ACC112 (cell line): ENCODE measurements around the gene PRDX2.
A peak's percentile ranks its signal among the peaks of the same experiment; 100 is the strongest.
"Not testable (repeated sequence)": the region's sequence is repeated elsewhere in the genome, so short reads cannot be mapped to it uniquely, and the experiment has no call there.

Source experiments
- H2AFZ ChIP-seq: fragments of 200-600 bp; sonication (generic); one replicate; pipeline ENCODE4 v1.6.0; 2017; ENCODE audit warnings: antibody characterized with exemption, low read length; ENCODE audit not compliant: unreplicated experiment
- H3K27ac ChIP-seq: fragments of 200-600 bp; sonication (generic); 2 replicates; pipeline ENCODE4 v1.5.1; 2014; ENCODE audit warnings: low read depth, mild to moderate bottlenecking, antibody characterized with exemption, low read length, moderate library complexity
- H3K27me3 ChIP-seq: fragments of 200-600 bp; sonication (generic); 2 replicates; pipeline ENCODE4 v1.6.1; 2014; ENCODE audit warnings: mild to moderate bottlenecking, antibody characterized with exemption, low read length, moderate library complexity, mixed read lengths; ENCODE audit not compliant: insufficient read depth
- H3K36me3 ChIP-seq: fragments of 200-600 bp; sonication (generic); 2 replicates; pipeline ENCODE4 v1.6.1; 2016; ENCODE audit warnings: mild to moderate bottlenecking, antibody characterized with exemption, low read length, moderate library complexity, mixed read lengths; ENCODE audit not compliant: insufficient read depth
- H3K4me1 ChIP-seq: fragments of 200-600 bp; sonication (generic); one replicate; pipeline ENCODE4 v1.6.1; 2016; ENCODE audit warnings: low read length, mixed read lengths; ENCODE audit not compliant: insufficient read depth, unreplicated experiment, control insufficient read depth
- H3K4me3 ChIP-seq: fragments of 200-600 bp; sonication (generic); 2 replicates; pipeline ENCODE4 v1.5.1; 2014; ENCODE audit warnings: mild to moderate bottlenecking, low read depth, low read length
- H3K79me2 ChIP-seq: fragments of 200-600 bp; sonication (generic); one replicate; pipeline ENCODE4 v1.6.0; 2016; ENCODE audit warnings: low read length; ENCODE audit not compliant: control insufficient read depth, unreplicated experiment, insufficient read depth

Gene PRDX2

DNA sequence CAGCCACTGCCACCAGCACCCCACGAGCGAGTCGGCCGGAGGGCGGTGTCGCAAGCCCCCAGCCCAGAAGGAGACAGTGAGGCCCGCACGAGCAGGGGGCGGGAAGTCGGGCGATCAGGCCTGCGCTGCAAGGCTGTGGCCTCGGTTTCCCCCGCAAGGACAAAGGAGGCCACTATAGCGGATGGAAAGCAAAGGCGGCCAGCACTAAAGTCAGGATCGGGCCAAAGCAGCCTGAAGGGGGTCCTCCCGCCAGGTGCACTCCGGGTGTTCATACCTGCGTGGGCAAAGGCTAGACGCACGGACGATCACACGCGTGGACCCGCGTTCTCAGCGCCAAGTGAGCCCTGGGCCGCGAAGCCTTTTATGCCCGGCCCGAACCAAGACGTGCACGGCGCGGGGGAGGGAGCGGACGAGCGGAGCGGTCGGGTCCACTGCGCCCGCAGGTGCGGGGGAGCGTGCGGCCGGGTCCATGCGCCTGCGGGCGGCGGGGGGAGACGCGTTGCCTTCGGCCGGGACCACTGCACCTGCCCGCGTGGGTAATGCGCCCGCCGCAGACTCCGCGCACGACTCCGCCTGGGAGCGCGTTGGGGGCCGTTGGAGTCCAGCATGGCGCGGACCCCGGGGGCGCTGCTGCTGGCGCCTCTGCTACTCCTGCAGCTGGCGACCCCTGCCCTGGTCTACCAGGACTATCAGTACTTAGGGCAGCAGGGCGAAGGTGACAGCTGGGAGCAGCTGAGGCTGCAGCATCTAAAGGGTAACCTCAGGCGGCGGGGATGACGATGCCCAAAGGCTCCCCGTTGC is at the start of gene PRDX2, which contains the start of gene THSD8:
Gene PRDX2 (minus strand): TSS at position 335 of the 801 bp plus-strand sequence. CDS start 539 bp downstream, outside the sequence.
Gene THSD8 (plus strand): TSS at position 604 of the 801 bp plus-strand sequence. CDS start 3 bp downstream, at position 607.
- Histone ChIP-seq H2AFZ (peak within 1 kb of the TSS; percentile 87), H3K79me2 (peaks cover 14% of the 10 kb centered on the region), H3K36me3 (no peaks in the 10 kb centered on the region), H3K4me1 (peaks cover 5% of the 10 kb centered on the region), H3K27ac (no peak within 1 kb of the TSS), H3K4me3 (peak within 1 kb of the TSS; percentile 98), H3K27me3 (no peaks in the 10 kb centered on the region)

DNA sequence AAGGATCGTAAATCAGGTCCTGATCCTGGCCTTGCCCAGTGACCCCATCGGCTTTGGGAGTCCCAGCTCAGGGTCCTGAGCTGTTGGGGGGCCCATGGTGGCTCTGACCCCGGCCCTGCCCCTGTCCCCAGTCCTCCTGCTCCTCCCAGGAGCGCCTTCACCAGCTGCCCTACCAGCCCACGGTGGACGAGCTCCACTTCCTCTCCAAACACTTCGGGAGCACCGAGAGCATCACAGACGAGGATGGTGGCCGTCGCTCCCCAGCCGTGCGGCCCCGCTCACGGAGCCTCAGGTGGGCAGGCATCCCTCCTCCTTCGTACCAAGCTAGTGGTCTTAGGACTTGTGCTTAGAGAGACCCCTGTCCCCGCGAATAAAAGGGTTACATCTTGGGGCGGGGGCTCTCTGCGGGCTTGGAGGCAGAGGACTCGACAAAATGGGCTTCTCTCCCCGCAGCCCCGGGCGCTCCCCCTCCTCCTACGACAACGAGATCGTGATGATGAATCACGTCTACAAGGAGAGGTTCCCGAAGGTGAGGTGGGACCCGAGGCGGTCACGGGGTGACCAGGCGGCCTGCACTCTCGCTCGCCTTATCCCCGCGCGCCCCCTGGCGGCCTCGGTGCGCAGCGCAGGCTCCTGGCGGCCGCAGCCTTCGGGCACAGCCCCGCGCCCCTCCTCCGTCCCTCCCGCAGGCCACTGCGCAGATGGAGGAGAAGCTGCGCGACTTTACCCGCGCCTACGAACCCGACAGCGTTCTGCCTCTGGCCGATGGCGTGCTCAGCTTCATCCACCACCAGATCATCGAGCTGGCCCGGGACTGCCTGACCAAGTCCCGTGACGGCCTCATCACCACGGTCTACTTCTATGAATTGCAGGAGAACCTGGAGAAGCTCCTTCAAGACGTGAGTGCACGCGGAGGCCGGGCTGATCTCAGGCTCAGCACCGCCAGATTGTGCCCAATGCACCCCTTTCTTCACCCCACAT is 45.8 kb upstream of the PRDX2 start:
- H3K27ac ChIP-seq: no peak overlapping the region
- H3K36me3 ChIP-seq: no peaks in the 10 kb centered on the region
- H3K4me1 ChIP-seq: peaks cover 2% of the 10 kb centered on the region
- H2AFZ ChIP-seq: no peak overlapping the region
- peak overlapping the region; percentile 59 for H3K4me3 ChIP-seq
- H3K27me3 ChIP-seq: no peaks in the 10 kb centered on the region
- H3K79me2 ChIP-seq: no peaks in the 10 kb centered on the region

DNA sequence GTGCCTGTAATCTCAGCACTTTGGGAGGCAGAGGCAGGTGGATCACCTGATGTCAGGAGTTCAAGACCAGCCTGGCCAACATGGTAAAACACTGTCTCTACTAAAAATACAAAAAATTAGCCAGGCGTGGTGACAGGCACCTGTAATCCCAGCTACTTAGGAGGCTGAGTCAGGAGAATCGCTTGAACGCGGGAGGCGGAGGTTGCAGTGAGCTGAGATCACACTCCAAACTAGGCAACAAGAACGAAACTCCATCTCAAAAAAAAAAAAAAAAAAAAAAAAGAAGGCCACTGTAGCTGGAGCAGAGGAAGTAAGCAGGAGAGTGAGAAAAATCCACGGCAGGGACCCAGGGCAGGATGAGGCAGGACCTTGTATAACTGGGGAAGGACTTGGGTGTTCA is 45.0 kb upstream of the PRDX2 start:
- H3K4me3 ChIP-seq, H3K27ac ChIP-seq, H2AFZ ChIP-seq, H3K4me1 ChIP-seq, H3K36me3 ChIP-seq, H3K27me3 ChIP-seq, H3K79me2 ChIP-seq: not testable (repeated sequence)

DNA sequence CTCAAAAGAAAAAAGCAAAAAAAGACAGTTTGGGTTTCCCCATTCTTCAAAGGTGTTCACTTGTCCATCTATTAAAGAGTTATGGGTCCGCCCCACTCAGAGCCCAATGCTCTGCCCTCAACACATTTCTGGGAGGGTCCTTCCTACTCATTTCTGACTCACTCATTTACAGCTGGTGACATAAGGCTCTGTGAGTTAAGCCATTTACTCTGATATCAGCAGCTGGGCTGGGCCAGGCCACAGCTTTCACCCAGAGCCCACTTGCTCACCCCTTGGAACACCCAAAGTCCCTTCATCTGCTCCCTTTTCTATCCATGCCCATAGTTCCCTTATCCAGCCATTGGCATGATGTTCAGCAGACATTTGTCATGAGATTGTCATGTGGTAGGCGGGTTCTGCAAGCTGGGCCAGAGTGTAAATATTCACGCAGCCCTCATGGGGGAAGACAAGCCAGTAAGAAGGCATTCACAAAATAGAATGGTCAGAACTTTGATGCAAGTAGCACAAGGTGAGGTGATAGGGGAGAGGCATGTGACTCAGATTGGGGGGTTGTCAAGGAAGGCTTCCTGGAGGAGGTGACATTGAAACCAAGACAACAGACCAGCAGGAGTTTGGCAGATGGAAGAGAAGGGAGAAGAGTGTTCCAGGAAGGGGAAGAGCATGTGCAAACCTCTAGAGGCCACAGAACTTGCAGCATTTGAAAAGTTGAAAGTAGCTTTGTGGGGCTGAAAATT is 42.6 kb upstream of the PRDX2 start:
- Histone ChIP-seq H3K4me1 (peaks cover 2% of the 10 kb centered on the region), H3K27me3 (peaks cover 16% of the 10 kb centered on the region), H3K27ac (no peak overlapping the region), H3K36me3 (no peaks in the 10 kb centered on the region), H3K4me3 (no peak overlapping the region), H3K79me2 (no peaks in the 10 kb centered on the region), H2AFZ (no peak overlapping the region)

DNA sequence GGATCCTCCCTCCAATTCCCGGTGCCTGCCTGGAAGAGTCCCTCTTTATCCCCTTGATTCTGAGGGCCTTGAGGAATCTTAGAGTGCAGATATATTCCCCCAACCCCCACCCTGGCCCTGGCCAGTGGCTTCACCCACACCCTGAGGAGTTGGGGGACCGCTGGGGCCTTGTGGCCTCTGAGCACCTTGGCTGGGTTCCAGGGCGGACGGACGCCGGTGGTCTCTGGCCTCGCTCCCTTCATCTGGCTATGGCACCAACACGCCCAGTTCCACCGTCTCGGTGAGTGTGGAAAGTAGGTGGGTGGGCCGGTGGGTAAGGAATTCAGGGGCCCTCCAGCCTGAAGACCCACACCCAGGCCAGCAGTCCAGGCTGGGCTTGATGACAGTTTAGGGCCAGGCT is 41.7 kb upstream of the PRDX2 start:
- no peak overlapping the region for H2AFZ ChIP-seq
- H3K4me1 ChIP-seq: peaks cover 2% of the 10 kb centered on the region
- no peaks in the 10 kb centered on the region for H3K79me2 ChIP-seq
- no peak overlapping the region for H3K4me3 ChIP-seq
- no peaks in the 10 kb centered on the region for H3K36me3 ChIP-seq
- H3K27me3 ChIP-seq: peaks cover 24% of the 10 kb centered on the region
- no peak overlapping the region for H3K27ac ChIP-seq

DNA sequence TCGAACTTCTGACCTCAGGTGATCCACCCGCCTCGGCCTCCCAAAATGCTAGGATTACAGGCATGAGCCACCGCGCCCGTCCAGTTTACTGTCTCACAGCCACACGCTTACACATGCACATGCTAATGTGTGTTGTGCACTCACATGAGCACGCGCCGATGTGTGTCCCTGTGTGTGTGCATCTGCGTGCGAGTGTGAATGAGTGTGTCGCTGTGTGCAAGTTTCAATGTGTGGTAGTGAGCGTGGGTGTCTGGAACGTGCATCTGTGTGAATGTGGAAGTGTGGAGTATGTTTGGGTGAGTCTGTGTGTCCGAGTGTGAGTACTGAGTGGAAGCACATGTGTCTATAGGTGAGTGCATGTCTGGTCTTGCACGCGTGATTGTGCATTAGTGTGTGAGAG is 40.9 kb upstream of the PRDX2 start:
- Histone ChIP-seq H3K27ac (no peak overlapping the region), H3K79me2 (no peaks in the 10 kb centered on the region), H3K27me3 (peaks cover 30% of the 10 kb centered on the region)

DNA sequence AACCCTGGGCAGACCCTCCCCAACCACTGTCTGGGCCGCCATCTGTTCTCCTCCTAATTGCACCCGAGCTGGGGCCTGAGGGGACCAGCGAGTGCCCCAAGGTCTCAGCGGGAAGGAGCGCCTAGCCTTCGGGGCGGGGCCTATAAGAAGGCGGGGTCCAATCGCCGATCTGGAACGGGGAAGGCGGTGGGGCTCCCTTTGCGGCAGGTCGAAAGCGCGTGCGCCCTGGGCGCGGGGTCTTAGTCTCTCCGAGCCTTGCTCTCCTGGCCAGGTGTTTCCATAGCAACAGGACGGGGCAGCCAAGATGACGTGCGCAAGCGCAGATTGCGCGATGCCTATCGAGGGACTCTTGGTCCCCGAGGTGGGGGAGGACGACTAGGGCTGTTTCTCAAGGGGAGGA is 39.5 kb upstream of the PRDX2 start:
- no peak overlapping the region for H3K27ac ChIP-seq
- no peaks in the 10 kb centered on the region for H3K36me3 ChIP-seq
- H3K4me1 ChIP-seq: peaks cover 2% of the 10 kb centered on the region
- peak overlapping the region; percentile 69 for H3K4me3 ChIP-seq
- peaks cover 38% of the 10 kb centered on the region for H3K27me3 ChIP-seq
- peak overlapping the region; percentile 75 for H2AFZ ChIP-seq
- no peaks in the 10 kb centered on the region for H3K79me2 ChIP-seq

More for the DNA sequence above, 40.9 kb upstream of the PRDX2 start:
- Histone ChIP-seq H3K4me1 (peaks cover 2% of the 10 kb centered on the region), H3K36me3 (no peaks in the 10 kb centered on the region), H2AFZ (no peak overlapping the region), H3K4me3 (no peak overlapping the region)

DNA sequence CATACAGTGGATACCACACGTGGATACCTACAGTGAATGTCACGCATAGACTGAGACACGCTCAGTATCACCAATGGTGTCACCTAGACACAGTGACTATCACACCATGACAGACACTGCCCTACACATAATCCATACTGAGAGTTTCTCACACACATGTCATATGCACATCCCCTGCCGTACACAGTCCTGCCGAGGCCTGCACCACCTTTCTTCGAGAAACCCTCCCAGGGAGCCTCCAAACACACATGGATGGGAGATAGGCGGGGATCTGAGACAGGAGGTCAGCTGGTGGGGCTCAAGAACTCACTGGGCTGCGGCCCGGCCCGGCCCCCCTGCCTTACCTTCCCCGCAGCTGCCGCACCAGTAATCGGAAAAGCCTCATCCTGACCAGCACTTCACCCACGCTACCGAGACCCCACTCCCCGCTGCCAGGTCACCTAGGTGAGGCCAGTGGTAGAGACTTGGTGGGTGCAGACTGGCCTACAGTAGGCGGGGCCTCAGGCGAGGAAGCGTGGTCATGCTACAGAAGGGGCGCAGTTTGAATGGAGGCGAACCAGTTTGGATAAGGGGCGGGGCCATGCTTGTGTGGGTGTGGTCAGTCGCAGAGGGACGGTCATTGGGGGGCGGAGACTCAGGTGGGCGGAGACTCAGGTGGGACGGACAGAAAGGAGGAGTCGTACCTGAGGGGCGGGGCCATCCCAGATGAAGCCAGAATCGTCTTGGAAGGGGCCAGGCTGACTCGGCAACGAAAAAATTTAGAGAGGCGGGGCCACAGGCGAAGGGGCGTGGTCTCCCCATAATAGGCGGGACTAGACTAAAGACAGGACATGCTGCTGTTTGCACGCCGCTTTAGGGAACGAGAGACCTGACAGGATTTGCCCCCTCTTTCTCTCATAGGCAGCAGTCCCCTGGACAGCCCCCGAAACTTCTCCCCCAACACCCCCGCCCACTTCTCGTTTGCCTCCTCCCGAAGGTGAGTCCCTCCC is 38.8 kb upstream of the PRDX2 start:
- no peak overlapping the region for H3K27ac ChIP-seq
- no peaks in the 10 kb centered on the region for H3K79me2 ChIP-seq
- peak overlapping the region; percentile 69 for H3K4me3 ChIP-seq
- peak overlapping the region; percentile 75 for H2AFZ ChIP-seq
- H3K36me3 ChIP-seq: no peaks in the 10 kb centered on the region
- peaks cover 45% of the 10 kb centered on the region for H3K27me3 ChIP-seq
- H3K4me1 ChIP-seq: peaks cover 2% of the 10 kb centered on the region

DNA sequence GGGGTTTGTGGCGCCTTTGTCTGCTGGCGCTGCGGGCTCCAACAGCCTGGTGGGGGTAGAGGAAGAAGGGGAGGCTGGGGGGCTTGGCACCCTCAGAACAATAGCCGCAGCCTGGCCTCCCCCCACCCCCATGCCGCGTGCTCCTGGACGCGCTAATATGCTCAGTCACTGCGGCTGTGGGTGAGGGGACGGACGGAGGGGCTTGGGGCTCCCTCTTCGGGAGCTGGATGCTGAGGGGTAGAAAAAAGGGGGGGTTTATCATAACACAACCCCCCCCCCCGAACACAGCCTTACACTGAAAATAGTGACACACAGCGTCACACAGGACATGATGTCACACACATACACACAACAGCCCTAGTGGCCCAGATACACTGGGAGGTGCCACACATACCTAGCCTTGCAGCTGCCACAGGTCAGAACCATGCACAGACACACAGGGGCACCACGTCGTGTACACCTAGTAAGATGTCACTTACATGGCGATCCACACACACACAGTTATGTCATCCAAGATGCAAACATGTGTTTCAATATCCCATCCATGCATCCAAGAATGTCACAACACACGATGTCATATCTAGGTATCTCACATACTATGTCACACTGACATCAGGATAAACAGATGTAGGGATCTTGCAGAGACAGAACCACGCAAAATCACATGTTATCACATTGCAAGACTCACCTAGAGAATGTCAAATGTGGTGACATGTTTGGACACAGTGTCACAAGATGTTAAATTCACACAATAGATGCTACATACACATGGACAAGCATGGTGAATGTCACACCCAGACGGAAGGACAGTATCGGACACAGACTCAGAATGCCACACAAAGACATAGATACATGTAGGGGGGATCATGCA is 37.5 kb upstream of the PRDX2 start:
- Histone ChIP-seq H3K4me1 (peaks cover 2% of the 10 kb centered on the region), H3K36me3 (no peaks in the 10 kb centered on the region), H3K79me2 (no peaks in the 10 kb centered on the region), H2AFZ (no peak overlapping the region), H3K27ac (no peak overlapping the region), H3K27me3 (peaks cover 57% of the 10 kb centered on the region), H3K4me3 (no peak overlapping the region)
